ENCODE measurements around the gene SORL1. TPM values are rescaled to one million over a fixed set of nuclear protein-coding genes. Genes with fewer than 3 reads are reported as not detected.

SORL1 gene
- total RNA-seq, 1 donor from 2014 or later = under 0.01 TPM

DNA sequence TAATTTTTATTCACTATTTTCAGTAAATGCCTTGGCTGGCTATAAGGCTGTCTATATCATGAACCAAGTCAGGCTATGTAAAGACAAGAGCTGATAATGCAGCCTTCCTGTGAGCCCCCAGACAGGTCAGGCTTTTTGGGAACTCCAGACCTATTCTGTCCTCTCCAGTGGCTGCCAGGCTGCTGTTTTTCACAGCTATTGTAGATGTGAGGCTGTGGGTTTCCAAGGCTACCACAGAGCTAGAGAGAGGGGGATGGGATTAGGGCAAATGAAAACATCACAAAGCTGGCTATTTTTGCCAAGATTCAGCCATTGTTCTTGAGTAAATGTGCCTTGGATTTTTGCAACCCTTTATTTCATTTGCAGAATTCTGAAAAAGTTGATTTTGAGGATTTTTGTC, 56.3 kb downstream of the SORL1 start:
- DNase-seq (ENCODE audit: low read depth in 2 of 2) = no peak

DNA sequence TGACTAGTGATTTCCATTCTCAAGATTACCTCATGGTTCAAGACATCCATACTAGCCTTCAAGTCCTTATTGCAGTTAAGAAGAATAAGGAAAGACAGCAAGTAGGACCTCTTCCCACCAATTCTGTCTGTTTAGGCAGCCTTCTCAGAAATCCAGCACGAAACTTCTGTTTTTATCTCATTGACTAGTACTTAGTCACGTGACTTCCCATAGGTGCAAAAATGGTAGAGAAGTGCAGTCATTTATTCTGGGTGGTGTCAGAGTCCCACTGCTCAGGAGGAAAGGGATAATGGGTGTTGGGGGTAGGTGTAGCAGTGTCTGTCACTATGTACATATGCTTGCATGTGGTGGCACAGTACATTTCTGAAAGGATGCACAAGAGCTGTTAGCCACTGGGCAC, 58.3 kb downstream of the SORL1 start:
- no peak for DNase-seq (ENCODE audit: low read depth in 2 of 2)

DNA sequence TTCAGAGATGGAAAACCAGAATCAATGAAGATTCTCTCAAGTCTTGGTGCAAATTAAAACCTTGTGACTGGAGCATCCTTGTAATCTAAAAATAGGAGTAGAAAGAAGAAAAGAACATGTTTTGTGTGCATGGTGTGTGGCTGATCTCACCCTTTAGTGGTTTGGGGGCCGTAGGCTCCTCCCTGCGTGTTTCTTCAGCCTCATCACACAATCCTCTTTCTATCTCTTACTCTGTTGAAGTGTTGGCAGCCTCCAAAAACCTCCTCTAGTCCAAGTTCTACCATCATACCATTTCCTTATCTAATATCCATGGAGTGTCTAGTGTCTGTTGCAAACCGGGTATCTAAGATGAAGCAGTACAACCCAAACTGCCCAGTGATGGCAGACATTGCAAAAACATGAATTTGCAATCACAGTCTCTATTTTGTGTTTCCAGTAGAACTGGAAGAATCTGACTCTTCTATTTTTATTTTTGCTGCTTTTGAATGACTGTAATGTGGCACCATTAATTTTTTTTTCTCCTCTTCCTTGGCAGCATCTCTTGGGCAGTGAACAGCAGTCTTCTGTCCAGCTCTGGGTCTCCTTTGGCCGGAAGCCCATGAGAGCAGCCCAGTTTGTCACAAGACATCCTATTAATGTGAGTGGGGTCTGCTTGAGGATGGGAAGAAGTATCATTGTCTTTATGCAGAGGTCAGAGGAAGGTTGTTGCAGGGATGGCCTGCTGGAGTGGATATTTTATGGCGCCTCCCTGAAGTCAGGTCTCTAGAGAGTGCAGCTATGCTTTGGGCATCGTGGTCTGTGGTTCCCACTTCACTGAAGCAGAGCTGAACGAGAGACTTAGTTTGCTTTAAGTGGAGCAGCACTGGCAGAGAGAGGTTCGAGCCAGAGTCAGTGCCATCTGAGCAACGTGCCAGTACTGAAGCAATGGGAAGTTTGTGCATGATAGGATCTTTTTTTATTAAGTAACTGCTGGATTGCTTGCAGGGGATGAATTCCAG, 60.7 kb downstream of the SORL1 start:
- no peak for DNase-seq (ENCODE audit: low read depth in 2 of 2)

DNA sequence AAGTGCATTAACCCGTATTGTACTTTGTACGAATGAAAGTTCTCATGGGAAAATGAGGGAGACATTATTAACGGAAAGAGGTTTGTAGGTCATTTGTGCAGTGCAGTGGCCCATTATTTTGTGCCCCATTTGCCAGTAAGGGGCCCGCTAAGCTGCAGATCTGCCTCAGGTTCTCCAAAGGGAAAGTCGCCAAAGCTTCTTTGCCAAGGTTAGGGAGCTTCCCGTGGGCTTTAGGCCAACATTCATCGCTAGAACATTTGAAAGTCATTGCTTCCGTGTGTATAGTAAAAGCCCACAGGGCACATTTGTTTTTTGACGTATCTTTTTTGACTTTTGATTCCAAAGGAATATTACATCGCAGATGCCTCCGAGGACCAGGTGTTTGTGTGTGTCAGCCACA, 61.7 kb downstream of the SORL1 start:
- no peak for DNase-seq (ENCODE audit: low read depth in 2 of 2)

DNA sequence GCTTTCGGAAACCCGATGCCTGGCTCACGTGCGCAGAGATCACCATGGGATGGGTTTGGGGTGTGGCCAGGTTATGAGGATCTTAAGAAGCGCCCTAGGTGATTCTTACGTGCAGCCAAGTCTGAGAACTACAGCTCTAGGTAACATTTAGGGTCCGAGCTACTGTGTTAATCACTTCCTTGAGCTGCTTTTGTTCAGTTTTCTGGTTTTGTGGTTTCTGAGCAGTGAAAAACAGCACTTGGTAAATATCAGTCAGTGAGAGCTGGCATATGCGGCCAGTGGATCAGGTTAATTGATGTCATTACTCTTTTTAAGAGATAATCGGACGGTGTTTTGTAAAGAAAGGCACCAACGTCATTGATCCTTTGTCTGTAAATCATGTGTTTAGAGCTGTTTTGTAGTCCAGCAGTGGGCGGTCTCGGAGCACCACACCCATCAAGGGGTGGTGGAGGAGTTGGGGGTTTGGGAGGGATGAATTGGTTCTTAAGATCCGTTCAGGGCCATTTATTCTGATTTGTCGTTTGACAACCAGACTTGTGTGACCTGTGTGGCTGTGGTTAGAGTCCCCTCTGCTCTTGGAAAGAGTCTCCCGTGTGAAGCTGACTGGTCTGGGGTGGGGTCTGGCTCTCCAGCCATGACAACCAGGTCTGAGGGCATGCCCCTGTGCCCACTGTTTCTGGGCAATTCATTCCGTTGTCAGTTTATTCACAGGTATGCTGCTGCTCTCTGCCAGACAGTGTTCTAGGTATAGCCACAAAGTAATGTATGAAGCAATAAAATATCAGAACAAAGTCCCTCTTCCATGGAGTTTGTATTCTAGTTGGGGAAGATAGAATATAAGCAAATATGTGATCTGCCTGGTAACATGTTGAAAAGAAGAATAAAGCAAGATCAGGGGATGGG, 62.6 kb downstream of the SORL1 start:
- DNase-seq (ENCODE audit: low read depth in 2 of 2) = no peak

DNA sequence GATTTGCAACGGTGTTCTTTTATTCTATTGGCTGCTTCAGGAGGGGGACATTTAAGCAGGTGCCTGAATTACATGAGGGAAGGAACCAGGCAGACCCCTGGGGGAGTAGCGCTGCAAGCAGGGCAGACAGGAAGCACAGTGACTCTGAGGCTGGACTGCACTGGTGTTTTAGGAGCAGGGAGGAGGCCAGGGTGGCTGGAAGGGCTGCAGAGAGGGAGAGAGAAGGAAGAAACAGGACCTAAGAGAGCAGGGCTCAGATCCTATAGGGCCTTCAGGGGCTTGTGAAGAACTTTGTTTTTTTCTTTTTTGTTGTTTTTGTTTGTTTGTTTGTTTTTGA, 63.2 kb downstream of the SORL1 start:
- no peak for DNase-seq (ENCODE audit: low read depth in 2 of 2)

DNA sequence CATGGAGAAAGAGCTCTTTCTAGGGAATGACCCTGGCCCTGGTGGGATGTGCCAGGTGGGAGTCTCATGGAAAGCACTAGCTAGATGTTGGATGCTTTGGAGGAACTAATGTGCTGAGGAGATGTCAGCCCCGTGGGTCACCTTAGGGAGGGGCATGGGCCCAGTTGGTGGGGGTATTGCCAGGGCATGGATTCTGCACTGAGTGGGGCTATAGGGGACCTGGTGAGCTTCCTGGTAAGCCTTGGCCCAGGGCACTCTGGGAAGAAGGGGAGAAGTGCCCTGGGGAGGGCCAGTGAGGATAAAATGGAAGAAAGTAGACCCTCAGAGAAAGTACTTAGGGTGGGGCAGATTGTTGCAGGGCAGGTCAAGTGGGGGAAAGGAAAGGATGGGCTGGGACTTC, 65.9 kb downstream of the SORL1 start:
- no peak for DNase-seq (ENCODE audit: low read depth in 2 of 2)

DNA sequence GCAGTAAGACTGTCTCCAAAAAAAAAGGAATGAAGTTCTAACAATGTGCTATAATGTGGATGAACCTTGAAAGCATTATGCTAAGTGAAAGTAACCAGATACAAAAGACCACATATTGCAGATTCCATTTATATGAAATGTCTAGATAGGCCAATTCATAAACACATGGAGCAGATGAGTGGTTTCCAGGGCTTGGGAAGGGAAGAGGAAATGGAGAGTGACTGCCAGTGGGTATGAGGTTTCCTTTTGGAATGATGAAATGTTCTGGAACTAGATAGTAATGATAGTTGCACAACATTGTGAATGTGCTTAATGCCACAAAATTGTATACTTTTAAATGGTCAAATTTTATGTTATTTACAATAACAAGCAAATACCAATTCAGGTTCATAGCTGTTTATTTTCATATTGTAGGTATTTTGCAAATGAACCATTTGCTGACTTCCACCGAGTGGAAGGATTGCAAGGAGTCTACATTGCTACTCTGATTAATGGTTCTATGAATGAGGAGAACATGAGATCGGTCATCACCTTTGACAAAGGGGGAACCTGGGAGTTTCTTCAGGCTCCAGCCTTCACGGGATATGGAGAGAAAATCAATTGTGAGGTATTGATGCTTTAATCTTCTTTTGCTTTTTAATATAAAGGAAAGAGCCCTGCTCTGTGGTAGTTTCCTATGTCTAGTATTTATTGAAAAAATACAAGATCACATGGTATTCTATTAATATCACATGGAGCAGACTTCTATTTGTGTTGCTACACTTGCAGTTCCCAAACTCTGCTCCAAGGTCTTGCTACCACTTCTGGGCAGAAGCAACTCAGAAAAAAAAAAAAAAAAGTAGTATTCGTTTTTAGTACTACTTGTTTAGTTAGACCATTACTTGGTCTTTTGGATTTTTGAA, 68.4 kb downstream of the SORL1 start:
- no peak for DNase-seq (ENCODE audit: low read depth in 2 of 2)

DNA sequence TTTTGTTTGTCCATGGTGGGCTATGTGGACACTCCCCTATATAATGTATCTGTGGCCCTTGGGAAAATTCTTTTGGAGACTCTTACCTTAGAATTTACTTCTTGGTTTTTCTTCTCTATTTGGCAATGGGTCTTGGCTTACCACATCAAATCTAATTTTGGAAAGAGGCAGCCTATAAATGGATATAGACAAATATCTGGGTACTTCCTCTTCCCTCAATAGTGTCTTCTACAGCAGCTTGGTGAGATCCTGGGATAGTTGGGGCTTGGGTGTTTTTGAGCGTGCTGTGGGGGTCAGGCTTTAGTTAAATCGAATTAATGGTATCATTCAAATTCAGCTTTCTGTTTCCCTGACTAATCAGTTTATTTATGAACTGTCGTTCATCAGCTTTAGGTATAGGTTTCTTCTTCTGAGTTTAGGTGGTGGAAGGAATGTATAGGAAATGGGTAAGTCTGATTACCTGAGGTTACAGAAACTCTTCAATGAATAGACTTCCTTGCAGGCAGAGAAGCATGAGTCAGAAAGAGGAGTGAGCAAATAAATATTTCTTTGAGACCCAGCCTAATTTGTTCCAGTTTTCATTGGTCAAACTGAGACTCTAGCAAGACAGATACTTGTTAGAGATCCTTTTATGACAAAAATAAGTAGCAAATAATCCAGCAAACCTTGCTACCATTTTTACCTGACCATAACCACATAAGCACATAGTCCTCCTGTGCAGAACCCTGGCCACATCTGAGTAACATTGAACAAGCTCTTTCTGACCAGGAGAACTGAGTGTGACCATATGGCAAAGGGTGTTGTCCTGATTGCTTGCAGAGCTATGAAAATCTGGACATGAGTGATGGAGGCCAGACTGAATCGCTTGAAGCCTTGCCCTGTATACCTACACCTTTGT, 69.3 kb downstream of the SORL1 start:
- DNase-seq (ENCODE audit: low read depth in 2 of 2) = no peak

DNA sequence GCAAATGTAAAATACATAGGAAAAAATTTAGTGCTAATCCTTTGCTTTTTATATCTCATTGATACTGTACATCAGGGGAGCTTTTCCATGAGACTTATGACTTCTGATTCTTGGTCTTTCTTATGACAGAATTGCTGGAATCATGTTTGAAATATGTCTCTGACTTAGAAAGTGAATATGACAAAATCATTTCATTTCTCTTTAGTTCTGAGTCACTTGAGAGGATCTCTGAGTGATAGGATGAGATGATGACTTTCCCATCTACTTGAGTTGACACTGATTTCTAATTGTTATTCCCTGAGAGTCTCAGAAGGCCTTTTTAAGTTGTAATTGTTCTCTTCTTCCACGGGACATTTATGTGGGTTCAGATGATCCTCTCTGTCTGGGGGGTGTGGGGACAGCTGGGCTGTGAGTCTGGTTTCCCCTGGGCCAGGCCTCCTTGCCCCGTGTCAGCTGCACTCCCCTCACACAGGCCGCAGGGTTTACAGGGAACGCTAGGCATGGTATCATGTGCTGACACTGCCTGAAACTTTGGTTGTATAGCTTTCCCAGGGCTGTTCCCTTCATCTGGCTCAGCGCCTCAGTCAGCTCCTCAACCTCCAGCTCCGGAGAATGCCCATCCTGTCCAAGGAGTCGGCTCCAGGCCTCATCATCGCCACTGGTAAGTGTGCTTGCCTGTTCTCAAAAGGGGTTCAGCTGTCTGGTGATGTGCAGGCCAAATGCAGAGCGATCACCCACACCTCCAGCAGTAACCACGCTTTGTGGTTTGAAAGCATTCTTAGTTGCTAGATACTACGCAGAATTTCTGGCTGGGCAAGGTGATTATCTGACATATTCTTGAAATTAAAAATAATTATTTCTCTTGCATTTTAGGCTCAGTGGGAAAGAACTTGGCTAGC, 70.2 kb downstream of the SORL1 start:
- DNase-seq (ENCODE audit: low read depth in 2 of 2) = no peak

DNA sequence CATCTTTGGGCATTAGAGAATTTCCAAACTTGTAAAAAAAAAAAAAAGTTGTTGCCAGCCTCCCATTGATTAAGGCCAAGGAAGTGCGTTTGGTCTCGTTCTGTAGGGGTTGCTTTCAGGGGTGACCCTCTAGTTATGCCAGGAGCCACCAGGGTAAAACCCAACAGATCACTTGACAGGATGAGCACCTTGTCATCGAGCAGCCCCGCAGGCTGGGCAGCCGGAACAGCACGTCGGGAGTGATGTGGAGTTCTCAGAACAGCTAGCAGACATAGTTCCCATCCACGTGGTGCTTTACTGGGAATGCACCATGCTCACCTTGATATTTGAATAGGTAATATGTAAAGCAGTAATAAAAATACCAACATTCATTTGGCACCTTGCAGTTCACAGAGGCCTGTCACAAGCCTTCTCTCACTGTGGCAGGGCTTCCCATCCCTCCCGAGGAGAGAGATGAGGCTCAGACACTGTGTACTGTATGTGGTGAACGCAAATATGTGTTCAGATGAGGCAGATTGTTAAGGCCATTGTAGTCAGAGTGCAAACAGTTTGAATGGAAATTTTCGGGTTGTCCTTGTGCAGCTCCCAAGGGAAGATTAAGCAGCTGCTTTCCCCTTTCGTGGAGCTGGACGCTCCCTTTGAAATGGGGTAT, 71.6 kb downstream of the SORL1 start:
- no peak for DNase-seq (ENCODE audit: low read depth in 2 of 2)

DNA sequence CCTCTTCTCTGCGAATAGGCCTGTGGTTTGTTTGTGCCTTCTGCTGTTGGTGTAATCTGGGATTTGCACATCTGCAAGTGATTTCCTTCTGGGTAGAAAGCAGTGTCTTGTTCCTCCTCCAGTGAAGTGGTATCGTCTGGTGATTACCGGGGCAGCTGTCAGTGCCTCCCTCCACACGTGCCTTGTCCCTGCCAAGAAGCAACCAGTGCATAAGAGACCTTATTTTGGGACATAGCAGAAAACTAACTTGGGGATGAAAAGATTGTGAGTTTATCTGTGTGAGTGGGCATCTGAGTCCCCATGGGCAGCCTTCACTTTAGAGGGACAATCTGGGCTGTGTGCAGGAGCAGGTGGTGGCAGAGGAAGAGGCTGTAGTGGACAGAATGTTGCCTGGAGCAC, 72.1 kb downstream of the SORL1 start:
- no peak for DNase-seq (ENCODE audit: low read depth in 2 of 2)

DNA sequence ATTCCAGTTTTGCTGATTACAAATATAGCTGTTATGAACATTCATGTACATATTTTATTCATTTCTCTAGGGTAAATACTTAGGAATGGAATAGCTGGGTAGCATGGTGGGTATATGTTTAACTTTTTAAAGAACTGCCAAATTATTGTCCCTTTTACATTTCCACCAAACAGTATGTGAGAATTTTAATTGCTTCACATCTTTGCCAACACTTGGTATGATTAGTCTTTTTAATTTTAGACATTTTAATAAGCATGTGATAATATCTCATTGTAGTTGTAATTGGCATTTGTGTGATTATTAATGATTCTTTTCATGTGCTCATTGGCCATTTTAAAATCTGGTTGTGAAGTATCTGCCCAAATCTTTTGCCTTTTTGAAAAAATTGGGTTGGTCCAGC, 73.3 kb downstream of the SORL1 start:
- no peak for DNase-seq (ENCODE audit: low read depth in 2 of 2)

DNA sequence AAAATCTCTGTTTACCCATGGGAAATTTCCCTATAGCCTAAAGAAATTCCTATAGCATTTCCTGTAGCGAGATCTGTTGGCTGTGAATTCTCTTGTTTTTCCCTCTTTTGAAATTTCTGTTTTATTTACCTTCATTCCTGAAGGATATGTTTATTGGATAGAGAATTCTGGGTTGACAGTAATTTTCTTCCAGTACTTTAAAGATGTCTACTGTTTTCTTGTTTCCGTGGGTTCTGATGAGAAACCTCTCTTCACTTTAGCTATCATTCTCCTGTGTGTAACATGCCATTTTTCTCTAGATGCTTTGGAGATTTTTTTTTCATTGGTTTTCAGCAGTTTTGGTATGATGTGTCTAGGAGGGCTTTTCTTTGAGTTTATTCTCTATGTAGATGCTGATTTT, 78.1 kb downstream of the SORL1 start:
- no peak for DNase-seq (ENCODE audit: low read depth in 2 of 2)

DNA sequence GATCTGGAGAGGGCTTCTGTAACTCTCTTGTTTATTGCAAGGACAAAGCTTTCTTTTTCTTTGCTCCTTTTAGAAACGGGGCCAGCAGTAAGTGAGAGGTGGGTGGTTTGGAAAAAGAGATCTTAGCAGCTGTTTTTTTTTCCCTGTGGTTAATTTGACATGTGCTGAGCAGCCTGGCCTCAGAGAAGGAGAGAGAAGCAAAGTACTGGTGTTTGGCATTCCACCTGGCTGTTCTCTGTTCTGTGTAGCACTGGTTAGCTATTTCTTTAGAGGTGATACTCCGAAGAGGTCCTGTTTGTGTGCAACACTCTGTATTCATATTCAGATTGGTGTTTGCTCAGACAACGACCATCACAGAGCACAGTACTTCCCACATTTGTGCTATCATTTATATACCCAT, 81.5 kb downstream of the SORL1 start:
- DNase-seq (ENCODE audit: low read depth in 2 of 2) = no peak

DNA sequence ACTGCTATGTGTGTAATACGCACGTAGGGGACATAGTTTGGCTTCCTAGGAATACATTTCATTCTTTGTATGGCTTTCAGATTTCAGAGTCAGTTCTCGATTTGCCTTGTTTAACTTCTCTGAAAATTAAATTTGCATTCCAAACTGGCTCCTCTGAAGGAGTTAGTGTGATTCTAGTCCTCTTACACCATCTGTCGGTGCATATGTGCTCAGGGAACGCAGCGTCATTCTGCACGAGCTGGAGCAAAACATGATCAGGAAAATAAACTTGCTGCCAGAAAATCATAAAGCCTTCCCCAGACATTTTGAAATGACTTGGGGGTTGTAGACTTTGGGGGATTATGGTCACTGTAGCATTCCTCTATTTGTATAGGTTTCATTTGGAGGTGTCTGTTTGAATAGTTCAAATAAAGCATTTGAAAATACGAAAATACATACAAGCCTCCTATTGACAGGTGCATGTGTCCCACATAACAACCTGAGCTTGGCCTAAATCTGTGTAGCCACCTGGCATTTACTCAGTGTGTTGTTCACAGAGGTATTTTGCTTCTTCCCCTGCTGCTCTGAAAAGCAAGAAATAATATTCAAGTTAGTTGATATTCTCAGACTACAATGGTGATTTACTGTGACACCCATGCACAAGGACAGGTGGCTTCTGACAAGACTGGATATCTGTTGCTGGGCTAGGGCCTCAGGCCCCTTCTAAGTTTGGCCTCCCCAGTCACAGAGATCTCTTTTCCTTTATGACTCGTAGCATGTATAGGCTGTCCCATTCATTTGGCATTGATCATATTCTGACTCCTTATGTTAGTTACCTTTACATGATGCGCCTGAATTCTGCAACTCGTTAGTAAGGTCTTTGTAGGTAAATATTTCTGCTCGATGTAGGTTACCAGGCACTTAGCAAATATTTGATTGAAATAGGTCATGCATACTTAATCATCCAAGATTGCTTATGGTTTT, 82.3 kb downstream of the SORL1 start:
- DNase-seq (ENCODE audit: low read depth in 2 of 2) = no peak

DNA sequence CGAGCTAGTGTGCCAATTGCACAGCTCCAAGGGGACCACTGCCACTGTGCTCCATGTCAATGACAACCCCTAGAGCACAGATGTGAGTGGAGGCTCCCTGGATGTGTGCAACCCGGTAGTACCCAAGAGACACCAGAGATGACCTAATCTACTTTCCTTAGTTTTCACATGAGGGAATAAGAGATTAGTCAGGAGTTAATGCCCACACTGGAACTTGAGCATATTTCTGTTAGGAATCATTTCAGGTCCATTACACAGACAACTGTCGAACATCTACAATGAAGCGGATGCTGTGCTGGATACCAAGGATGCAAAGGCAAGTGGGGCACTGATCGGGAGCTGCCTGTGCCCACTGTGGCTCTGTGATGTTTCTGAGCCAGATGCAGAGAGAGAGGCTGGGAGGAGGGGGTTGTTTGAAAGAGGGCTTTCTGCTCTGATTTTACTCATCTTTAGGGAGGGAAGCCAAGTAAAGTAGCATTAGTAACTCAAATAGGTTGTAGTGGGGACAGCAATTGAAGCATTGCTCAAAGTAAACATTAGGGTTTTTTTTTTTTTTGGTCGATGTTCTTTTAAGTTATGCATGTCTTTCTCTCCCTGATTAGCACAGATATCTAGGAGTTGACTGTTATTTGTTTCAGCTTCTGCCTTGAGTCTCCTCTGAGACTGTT, 83.1 kb downstream of the SORL1 start:
- DNase-seq (ENCODE audit: low read depth in 2 of 2) = no peak

Measured in dermis microvascular lymphatic vessel endothelial cell (primary cell).